WTC11 (cell line): ENCODE data around the gene MIPOL1.

ENCODE experiments used
- ATF3 ChIP-seq: sonication (generic); formaldehyde crosslinking; conservative IDR thresholded peaks from 2 replicates; pipeline ENCODE4 v1.8.1; 2022; ENCODE audit warnings: mild to moderate bottlenecking, missing genetic modification reagents
- CREM ChIP-seq: sonication (generic); formaldehyde crosslinking; IDR thresholded peaks from 2 replicates; pipeline ENCODE4 v1.8.1; 2022; ENCODE audit warnings: mild to moderate bottlenecking, missing genetic modification reagents, moderate library complexity
- CTCF ChIP-seq: fragments of 200-600 bp; IDR thresholded peaks from 2 replicates; pipeline ENCODE4 v1.8.0; 2022; ENCODE audit warnings: antibody characterized with exemption
- ETV6 ChIP-seq: sonication (generic); formaldehyde crosslinking; IDR thresholded peaks from 2 replicates; pipeline ENCODE4 v1.8.1; 2022; ENCODE audit warnings: mild to moderate bottlenecking, missing genetic modification reagents
- FOXJ3 ChIP-seq: sonication (generic); formaldehyde crosslinking; IDR thresholded peaks from 2 replicates; pipeline ENCODE4 v1.9.0; 2021; ENCODE audit warnings: missing genetic modification reagents, mild to moderate bottlenecking, borderline replicate concordance
- NFATC4 ChIP-seq: fragments of 250-450 bp; sonication (Bioruptor Pico); IDR thresholded peaks from 2 replicates; pipeline ENCODE4 v1.9.0; 2021; ENCODE audit warnings: mild to moderate bottlenecking
- SMAD3 ChIP-seq: sonication (generic); formaldehyde crosslinking; IDR thresholded peaks from 2 replicates; pipeline ENCODE4 v1.8.0; 2022; ENCODE audit warnings: missing genetic modification reagents, mild to moderate bottlenecking, borderline replicate concordance
- TEAD1 ChIP-seq: sonication (generic); formaldehyde crosslinking; IDR thresholded peaks from 2 replicates; pipeline ENCODE4 v1.8.0; 2022; ENCODE audit warnings: mild to moderate bottlenecking, missing genetic modification reagents
- ZNF232 ChIP-seq: sonication (generic); formaldehyde crosslinking; IDR thresholded peaks from 2 replicates; pipeline ENCODE4 v1.8.0; 2022; ENCODE audit warnings: mild to moderate bottlenecking, missing genetic modification reagents

GRCh38 chr14:37272569-37272968, 74.8 kb downstream of the MIPOL1 start:
- TF ChIP-seq FOXJ3 (CRISPR knock-in tag) (no peak), ETV6 (CRISPR knock-in tag) (no peak), CREM (CRISPR knock-in tag) (no peak), CTCF (no peak), TEAD1 (no peak), ZNF232 (CRISPR knock-in tag) (no peak), ATF3 (CRISPR knock-in tag) (no peak), NFATC4 (CRISPR knock-in tag) (no peak), SMAD3 (CRISPR knock-in tag) (no peak)
